ENCODE results near the gene MRPL9. TPM values are rescaled to one million over a fixed set of nuclear protein-coding genes. Genes with fewer than 3 reads are reported as not detected.

MRPL9 gene
- total RNA-seq, 2 donors from 2014 or later = 49.4 to 104 TPM

DNA sequence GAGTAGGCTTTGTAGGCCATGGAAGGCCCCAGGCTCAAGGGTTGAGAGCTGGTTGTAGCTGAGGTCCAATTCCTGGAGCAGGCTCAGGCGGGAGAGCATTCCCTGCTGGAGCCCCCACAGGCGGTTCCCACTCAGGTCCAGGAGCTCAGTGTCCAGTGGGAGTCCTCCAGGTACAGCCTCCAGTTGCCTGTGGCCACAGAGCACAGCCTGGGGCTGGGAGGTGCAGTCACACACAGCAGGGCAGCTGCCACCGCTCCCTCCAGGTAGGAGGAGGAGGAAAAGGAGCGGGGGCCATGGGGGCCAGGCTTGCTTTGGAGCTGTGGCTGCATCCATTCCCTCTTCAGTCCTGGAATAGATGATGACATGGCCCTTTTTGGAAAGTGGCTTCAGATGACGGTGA lies 39.1 kb upstream of the MRPL9 start:
- Histone ChIP-seq H3K27ac (no peak overlapping the region), H3K27me3 (no peaks in the 10 kb centered on the region), H3K9me3 (no peaks in the 10 kb centered on the region), H3K36me3 (no peaks in the 10 kb centered on the region), H3K9ac (ENCODE audit: low read depth in 2 of 2, low read length in 2 of 2) (no peak overlapping the region), H3K4me1 (no peaks in the 10 kb centered on the region), H3K4me3 (no peak overlapping the region)
- intact Hi-C loops (cut with DNase I) = no loop called here
- TF ChIP-seq, protein P1, sequence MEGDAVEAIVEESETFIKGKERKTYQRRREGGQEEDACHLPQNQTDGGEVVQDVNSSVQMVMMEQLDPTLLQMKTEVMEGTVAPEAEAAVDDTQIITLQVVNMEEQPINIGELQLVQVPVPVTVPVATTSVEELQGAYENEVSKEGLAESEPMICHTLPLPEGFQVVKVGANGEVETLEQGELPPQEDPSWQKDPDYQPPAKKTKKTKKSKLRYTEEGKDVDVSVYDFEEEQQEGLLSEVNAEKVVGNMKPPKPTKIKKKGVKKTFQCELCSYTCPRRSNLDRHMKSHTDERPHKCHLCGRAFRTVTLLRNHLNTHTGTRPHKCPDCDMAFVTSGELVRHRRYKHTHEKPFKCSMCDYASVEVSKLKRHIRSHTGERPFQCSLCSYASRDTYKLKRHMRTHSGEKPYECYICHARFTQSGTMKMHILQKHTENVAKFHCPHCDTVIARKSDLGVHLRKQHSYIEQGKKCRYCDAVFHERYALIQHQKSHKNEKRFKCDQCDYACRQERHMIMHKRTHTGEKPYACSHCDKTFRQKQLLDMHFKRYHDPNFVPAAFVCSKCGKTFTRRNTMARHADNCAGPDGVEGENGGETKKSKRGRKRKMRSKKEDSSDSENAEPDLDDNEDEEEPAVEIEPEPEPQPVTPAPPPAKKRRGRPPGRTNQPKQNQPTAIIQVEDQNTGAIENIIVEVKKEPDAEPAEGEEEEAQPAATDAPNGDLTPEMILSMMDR (IDR thresholded peaks at IDR 0.05) = no peak
- no peak for DNase-seq

DNA sequence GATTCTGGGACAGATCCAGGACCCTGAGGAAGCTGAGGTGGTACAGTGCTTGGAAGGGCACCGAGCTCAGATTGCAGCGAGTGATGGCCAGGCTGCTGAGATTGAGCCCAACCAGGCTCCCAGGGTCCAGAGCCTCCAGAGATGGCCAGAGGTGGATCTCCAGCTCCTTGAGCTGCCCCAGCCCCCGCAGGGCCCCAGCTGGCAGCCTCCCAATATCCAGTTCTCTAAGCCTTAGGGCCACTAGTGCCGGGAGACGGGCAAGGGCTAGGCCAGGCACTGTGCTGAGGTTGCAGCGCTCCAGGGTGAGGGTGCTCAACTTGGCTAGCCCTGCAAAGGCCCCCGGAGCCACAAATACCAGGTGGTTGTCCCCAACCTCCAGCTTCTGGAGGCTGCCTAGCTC lies 38.5 kb upstream of the MRPL9 start:
- intact Hi-C loops (cut with DNase I) = no loop called here
- TF ChIP-seq, protein P1 (IDR thresholded peaks at IDR 0.05) = no peak
- Histone ChIP-seq H3K27ac (no peak overlapping the region), H3K9ac (ENCODE audit: low read depth in 2 of 2, low read length in 2 of 2) (no peak overlapping the region), H3K27me3 (no peaks in the 10 kb centered on the region), H3K4me3 (no peak overlapping the region), H3K36me3 (no peaks in the 10 kb centered on the region), H3K4me1 (no peaks in the 10 kb centered on the region), H3K9me3 (no peaks in the 10 kb centered on the region)
- no peak for DNase-seq

DNA sequence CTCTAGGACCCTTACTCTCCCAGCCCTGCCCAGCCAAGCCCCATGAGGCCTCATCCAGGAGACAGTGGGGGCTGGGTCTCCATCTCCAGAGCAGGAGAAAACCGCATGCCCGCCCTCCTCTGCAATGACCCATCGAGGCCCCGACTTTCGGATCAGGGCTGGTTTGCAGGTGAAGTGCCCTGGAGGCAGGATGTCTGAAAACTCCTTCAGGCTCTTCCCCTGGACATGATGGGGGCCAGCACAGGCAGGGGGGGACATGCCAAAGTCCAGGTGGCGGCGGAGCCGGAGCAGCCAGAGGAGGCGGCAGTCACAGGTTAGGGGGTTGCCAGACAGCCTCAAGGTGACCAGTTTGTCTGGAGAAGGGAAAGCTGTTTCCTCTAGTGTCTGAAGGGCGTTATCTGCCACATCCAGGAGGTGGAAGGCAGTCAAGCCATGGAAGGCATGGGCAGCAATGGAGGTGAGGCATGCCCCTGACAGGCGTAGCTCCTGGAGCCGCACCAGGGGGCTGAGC lies 38.1 kb upstream of the MRPL9 start:
- no peaks in the 10 kb centered on the region for H3K36me3 ChIP-seq

DNA sequence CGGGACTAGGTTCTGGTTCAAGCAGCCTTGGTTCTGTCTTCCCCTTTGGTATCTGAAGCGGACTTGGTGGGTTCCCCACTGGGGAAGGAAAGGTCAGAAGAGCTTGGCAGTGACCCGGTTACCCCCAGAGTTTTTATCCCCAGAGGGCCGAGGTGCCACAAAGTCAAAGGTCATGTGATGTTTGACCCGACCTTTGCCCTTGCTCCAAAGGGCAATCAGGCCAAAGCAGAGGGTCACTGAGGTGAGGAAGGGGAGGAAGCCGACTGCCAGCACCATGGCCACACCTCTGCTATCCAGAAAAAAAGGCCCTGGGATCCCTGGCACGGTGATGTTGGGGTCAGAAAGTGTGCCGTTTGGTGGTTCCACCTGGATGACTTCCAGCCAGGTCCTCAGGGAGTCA lies 37.5 kb upstream of the MRPL9 start:
- no peaks in the 10 kb centered on the region for H3K27me3 ChIP-seq
- H3K27ac ChIP-seq = no peak overlapping the region
- no peaks in the 10 kb centered on the region for H3K36me3 ChIP-seq
- no peaks in the 10 kb centered on the region for H3K9me3 ChIP-seq
- no peak overlapping the region for H3K9ac ChIP-seq (ENCODE audit: low read depth in 2 of 2, low read length in 2 of 2)
- no peak for DNase-seq
- TF ChIP-seq, protein P1 (IDR thresholded peaks at IDR 0.05) = no peak
- H3K4me1 ChIP-seq = no peaks in the 10 kb centered on the region
- no peak overlapping the region for H3K4me3 ChIP-seq
- intact Hi-C loops (cut with DNase I) = no loop called here

More for the DNA sequence above, 38.1 kb upstream of the MRPL9 start:
- H3K9me3 ChIP-seq = no peaks in the 10 kb centered on the region
- DNase-seq = no peak
- no peaks in the 10 kb centered on the region for H3K27me3 ChIP-seq
- H3K4me3 ChIP-seq = no peak overlapping the region
- intact Hi-C loops (cut with DNase I) = no loop called here
- H3K9ac ChIP-seq (ENCODE audit: low read depth in 2 of 2, low read length in 2 of 2) = no peak overlapping the region
- TF ChIP-seq, protein P1 (IDR thresholded peaks at IDR 0.05) = no peak
- H3K27ac ChIP-seq = no peak overlapping the region
- H3K4me1 ChIP-seq = no peaks in the 10 kb centered on the region

DNA sequence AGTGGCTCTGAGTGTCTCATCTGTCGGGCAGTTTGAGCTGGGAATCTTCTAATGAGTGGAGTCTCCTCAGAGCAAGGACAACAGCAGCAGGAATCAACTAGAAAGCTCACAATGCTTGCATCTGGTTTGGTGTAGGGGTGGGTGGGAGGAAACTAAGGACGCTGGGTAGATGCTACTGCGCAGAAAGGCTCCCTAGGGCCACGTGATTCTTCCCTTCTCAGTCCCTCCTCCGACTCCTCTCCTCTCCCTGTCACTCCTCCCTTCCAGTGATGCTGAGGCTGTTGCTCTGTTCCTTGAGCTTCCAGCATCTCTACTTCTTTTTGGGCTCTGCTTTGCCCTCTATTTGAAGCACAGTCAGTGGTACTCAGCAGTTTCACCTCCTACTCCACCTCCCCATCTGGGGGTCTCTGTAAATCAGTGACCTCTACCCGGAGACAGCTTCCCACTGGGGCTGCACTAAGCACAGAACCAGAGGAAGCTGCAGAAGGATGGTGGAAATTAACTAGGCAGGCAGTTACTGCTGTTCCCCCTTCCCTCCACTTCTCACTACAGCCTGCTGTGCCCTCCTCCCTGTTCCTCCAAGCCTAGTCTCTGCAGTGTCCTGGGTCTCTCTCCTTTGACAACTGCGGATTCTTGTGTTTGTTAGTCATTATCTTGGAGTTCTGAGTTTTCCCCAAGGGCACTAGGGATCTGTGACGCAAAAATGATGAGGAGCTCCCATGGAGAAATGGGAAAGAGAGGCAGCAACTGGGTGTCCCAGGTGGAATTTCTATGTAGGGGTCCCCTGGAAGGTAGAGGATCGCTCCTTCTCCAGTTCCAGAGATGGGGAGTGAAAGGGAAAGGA lies 36.1 kb upstream of the MRPL9 start:
- H3K9ac ChIP-seq (ENCODE audit: low read depth in 2 of 2, low read length in 2 of 2) = no peak overlapping the region
- H3K27me3 ChIP-seq = no peaks in the 10 kb centered on the region
- intact Hi-C loops (cut with DNase I) = no loop called here
- H3K27ac ChIP-seq = no peak overlapping the region
- no peaks in the 10 kb centered on the region for H3K36me3 ChIP-seq
- TF ChIP-seq, protein P1 (IDR thresholded peaks at IDR 0.05) = no peak
- no peaks in the 10 kb centered on the region for H3K4me1 ChIP-seq
- no peaks in the 10 kb centered on the region for H3K9me3 ChIP-seq
- no peak for DNase-seq
- H3K4me3 ChIP-seq = no peak overlapping the region
